Urothelium cell line (cell line): ENCODE measurements around the gene BLVRA.
A peak's percentile ranks its signal among the peaks of the same experiment; 100 is the strongest.
"Not testable (repeated sequence)": the region's sequence is repeated elsewhere in the genome, so short reads cannot be mapped to it uniquely, and the experiment has no call there.

Experiments
- DNase-seq: peaks from one replicate; pipeline ENCODE4 v3.0.0; 2011; ENCODE audit warnings: low spot score, mixed read lengths
- FAIRE-seq: peaks from 2 replicates; lab custom pipeline; 2011; peaks lifted over from hg19 to GRCh38; lab: Jason Lieb, UNC

BLVRA gene

GRCh38 chr7:43758029-43758821 lies at the start of gene BLVRA:
Gene BLVRA (plus strand): TSS chr7:43758680. CDS start chr7:43771159, 12,479 bp downstream.
- no peak for FAIRE-seq

GRCh38 chr7:43711503-43711902 lies 47.0 kb upstream of the BLVRA start:
- FAIRE-seq: peak; percentile 58

More at GRCh38 chr7:43758029-43758821, at the start of gene BLVRA:
- peak; percentile 90 for DNase-seq

GRCh38 chr7:43715966-43716365 lies 42.5 kb upstream of the BLVRA start:
- DNase-seq, FAIRE-seq: not testable (repeated sequence)

More at GRCh38 chr7:43711503-43711902, 47.0 kb upstream of the BLVRA start:
- DNase-seq: no peak

DNA sequence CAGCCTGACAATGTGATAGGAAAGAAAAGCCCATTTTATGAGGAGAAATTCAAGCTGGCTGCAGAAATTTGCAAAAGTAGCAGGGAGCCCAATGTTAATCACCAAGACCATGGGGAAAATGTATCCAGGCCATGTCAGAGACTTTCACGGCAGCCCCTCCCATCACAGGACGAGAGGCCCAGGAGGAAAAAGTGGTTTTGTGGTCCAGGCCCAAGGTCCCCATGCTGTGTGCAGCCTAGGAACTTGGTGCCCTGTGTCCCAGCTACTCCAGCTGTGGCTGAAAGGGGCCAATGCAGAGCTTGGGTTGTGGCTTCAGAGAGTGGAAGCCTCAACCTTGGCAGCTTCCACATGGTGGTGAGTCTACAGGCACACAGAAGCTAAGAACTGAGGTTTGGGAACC lies 41.9 kb upstream of the BLVRA start:
- FAIRE-seq: no peak
- no peak for DNase-seq

- DNase-seq (peak; percentile 18), FAIRE-seq (no peak)
Observed at GRCh38 chr7:43721193-43721806, 37.2 kb upstream of the BLVRA start.

DNA sequence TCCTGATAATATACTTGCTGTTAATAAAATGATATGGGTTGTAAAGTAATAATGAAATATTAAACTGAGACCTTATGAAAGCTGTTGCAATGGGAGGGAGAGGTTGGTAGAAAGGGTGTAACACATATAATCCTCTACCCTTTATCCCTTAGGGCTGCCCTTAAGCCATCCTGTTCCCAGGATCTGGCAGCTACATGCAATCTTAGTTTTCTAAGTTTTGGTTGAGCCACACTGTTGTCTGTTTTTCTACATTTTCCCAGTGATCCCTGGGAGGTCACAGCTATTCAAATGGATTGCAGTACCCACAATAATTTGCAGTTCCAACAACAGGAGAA lies 35.5 kb upstream of the BLVRA start:
- DNase-seq (no peak), FAIRE-seq (no peak)

GRCh38 chr7:43725251-43725650 lies 33.2 kb upstream of the BLVRA start:
- FAIRE-seq (no peak), DNase-seq (no peak)

- no peak for DNase-seq
- no peak for FAIRE-seq
Observed at GRCh38 chr7:43726466-43726865, 32.0 kb upstream of the BLVRA start.

GRCh38 chr7:43727003-43727402 lies 31.5 kb upstream of the BLVRA start:
- DNase-seq: no peak
- peak; percentile 35 for FAIRE-seq

GRCh38 chr7:43727494-43727893 lies 31.0 kb upstream of the BLVRA start:
- no peak for DNase-seq
- FAIRE-seq: no peak

- peak; percentile 53 for FAIRE-seq
Observed at GRCh38 chr7:43729214-43729923, 29.1 kb upstream of the BLVRA start, which contains the start of gene COA1. Gene COA1 (minus strand): TSS chr7:43729523. CDS start chr7:43648614, 80,909 bp downstream.

DNA sequence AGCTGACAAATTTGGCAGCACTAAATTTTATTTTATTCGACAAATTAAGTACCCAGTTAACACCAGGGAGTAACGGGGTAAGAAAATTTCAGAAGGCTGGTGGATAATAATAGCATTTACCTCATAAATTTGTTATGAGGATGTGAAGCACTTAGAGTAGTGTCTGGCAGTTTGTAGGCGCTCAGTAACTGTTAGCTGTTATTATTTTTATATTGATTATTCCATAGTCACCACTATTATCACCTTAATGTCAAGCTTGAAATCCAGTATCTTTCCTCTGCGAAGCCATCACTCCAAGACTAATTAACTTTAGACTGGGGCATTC lies 28.6 kb upstream of the BLVRA start:
- DNase-seq (no peak), FAIRE-seq (no peak)

More at GRCh38 chr7:43729214-43729923, 29.1 kb upstream of the BLVRA start, which contains the start of gene COA1:
- peak; percentile 94 for DNase-seq

GRCh38 chr7:43731494-43731893 lies 27.0 kb upstream of the BLVRA start:
- not testable (repeated sequence) for FAIRE-seq

GRCh38 chr7:43734575-43735332 lies 23.7 kb upstream of the BLVRA start:
- not testable (repeated sequence) for FAIRE-seq, DNase-seq

More at GRCh38 chr7:43731494-43731893, 27.0 kb upstream of the BLVRA start:
- DNase-seq: not testable (repeated sequence)

- FAIRE-seq (no peak), DNase-seq (no peak)
Observed at GRCh38 chr7:43735403-43735801, 23.1 kb upstream of the BLVRA start.

DNA sequence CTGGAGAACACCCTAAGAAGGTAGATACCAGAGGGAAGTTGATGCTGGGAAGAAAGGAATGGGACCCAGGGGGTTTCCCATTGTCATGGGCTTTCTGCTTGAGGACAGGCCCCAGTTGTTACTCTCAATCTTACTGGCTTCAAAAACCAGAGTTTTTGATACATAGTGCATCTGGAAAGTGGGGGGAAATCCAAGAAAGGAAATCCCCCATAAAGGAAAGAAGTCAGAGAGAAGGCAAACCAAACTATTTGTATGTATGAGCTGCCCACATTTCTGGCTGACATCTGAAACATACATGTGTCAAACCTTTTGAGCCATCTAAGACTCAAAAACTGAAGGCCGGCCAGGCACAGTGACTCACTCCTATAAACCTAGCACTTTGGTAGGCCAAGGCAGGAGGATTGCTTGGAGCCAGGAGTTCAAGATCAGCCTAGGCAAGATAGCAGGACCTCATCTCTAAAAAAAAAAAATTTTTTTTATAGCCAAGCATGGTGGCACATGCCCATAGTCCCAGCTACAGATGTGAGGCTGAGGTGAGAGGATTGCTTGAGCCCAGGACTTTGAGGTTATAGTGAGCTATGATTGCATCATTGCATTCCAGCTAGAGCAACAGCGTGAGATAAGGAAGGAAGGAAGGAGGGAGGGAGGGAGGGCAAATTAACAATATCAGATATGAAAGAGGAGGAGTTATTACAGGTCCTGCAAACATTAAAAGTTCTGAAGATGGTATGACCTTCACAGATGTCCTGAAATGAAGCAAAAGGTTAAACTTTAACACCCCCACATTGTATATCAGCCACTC lies 22.5 kb upstream of the BLVRA start:
- DNase-seq (no peak), FAIRE-seq (no peak)

GRCh38 chr7:43737467-43738127 lies 20.9 kb upstream of the BLVRA start:
- DNase-seq (no peak), FAIRE-seq (no peak)

- FAIRE-seq: no peak
- no peak for DNase-seq
Observed at GRCh38 chr7:43742692-43743091, 15.8 kb upstream of the BLVRA start.

DNA sequence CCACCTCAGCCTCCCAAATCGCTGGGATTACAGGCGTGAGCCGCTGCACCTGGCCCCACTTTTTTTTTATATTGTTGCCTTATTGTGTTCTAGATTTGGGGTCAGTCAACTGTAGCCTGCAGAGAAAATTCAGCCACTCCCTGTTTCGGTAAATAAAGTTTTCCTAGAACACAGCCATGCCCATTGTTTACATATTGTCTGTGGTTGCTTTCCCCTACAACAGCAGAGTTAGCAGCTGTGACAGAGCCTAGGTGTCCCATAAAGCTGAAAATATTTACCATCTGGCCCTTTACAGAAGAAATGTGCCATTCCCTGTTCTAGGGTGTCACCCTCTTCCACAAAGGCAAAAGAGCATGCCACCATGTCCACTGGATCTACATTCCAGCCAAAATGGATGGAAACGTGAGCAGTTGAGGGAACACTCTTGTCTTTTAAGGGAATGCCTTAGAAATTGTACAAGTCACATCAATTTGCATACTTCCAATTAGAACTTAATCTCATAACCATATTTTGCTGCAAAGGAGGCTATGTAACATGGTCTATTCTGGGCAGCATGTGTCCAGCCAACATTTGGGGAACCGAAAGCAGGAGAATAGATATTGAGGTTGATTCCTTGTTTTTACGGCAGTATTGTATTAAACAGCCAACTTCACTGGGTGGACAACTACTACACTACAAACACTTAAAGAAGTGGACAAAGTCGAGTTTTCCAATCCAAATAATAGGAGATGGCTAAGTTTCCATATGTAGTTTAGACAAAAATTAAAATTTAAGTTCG lies 11.0 kb upstream of the BLVRA start:
- FAIRE-seq: no peak

More for the DNA sequence above, 11.0 kb upstream of the BLVRA start:
- no peak for DNase-seq
